Skeletal muscle tissue (tissue), 4 donors: ENCODE results near the gene PPM1A. TPM values are rescaled to one million over a fixed set of nuclear protein-coding genes. Genes with fewer than 3 reads are reported as not detected.

Experiments
- H3K27ac ChIP-seq: one replicate; pipeline ENCODE4 v1.7.0; 2013; ENCODE audit warnings: mild to moderate bottlenecking, low read depth, low read length, inconsistent platforms
- H3K27me3 ChIP-seq, 3 donors: one replicate each; pipeline ENCODE4 v1.7.0; 2013; ENCODE audit warnings: low read length in 3 of 3; ENCODE audit not compliant: control insufficient read depth in 3 of 3, insufficient read depth in 3 of 3
- H3K36me3 ChIP-seq, 3 donors: one replicate each; pipeline ENCODE4 v1.7.0; 2013; ENCODE audit warnings: low read length in 3 of 3; ENCODE audit not compliant: control insufficient read depth in 3 of 3, insufficient read depth in 3 of 3
- H3K4me1 ChIP-seq, 3 donors: one replicate each; pipeline ENCODE4 v1.7.0; 2013; ENCODE audit warnings: low read length in 3 of 3, mild to moderate bottlenecking in 3 of 3; ENCODE audit not compliant: control insufficient read depth in 3 of 3, insufficient read depth in 3 of 3
- H3K4me3 ChIP-seq, 3 donors: one replicate each; pipeline ENCODE4 v1.7.0; 2013; ENCODE audit warnings: low read length in 3 of 3
- H3K9ac ChIP-seq, 3 donors: one replicate each; pipeline ENCODE4 v1.7.0; 2013; ENCODE audit warnings: low read length in 3 of 3, mild to moderate bottlenecking in 3 of 3, moderate library complexity in 2 of 3, low read depth in 1 of 3
- H3K9me3 ChIP-seq, 3 donors: one replicate each; pipeline ENCODE4 v1.7.0; 2013; ENCODE audit warnings: low read length in 3 of 3; ENCODE audit not compliant: control insufficient read depth in 3 of 3
- total RNA-seq: library from RNA; depleted of rRNA; stranded (reverse); fragments of >200 nt; gene quantifications from one replicate; pipeline ENCODE4 v1.2.3, GENCODE V29; 2014
- donor health status: Osteomylitis.

PPM1A gene
- total RNA-seq, 1 donor from 2014 or later, result 36.0 TPM

DNA sequence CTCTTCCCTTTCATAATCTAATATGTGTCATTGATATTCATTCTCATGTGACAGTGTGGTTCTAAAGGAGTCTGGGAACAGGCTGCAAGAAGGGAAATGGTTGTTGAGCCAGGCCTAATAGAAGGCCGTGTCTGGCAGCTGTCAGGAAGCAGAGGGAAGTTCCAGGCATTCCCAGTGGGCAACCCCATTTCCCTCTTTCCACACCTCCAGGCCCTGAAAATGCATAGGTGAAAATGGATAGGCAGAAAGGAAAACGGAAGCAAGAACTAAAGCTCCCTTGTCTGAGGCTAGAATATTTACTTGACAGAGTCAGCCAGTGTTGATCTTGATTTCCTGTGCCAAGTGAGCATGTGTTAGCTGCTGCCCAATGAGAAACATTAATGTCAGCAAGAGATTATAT, 97.7 kb downstream of the PPM1A start:
- peaks cover 0 to 5% (median 4%) of the 10 kb centered on the region in 3 donors for H3K4me1 ChIP-seq
- H3K4me3 ChIP-seq, result no peak overlapping the region
- H3K27ac ChIP-seq, result no peak overlapping the region
- no peaks in the 10 kb centered on the region for H3K36me3 ChIP-seq
- H3K9me3 ChIP-seq, result no peaks in the 10 kb centered on the region
- no peaks in the 10 kb centered on the region for H3K27me3 ChIP-seq
- H3K9ac ChIP-seq, result no peak overlapping the region

DNA sequence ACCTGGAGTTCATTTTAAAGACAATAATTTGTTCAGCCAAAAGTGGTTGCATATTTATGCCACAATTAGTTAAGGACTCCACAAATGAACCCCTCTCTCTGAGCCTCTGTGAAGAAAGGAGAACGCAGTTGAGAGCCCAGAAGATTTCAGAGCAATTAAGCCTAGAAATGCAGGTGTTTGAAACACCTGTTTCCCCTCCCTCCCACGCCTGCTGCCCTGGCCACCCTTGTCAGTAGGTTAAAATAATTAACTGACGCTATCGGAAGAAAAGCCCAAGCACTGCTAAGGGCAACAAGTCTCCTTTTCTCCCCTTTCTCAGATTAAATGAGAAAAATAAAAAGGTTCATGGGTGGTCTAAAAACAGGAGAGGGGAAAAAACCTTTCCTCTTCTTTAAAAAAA, 99.2 kb downstream of the PPM1A start:
- H3K36me3 ChIP-seq, result no peaks in the 10 kb centered on the region
- peaks cover 0 to 5% (median 4%) of the 10 kb centered on the region in 3 donors for H3K4me1 ChIP-seq
- no peak overlapping the region for H3K4me3 ChIP-seq

More for the DNA sequence above, 99.2 kb downstream of the PPM1A start:
- H3K9me3 ChIP-seq, result no peaks in the 10 kb centered on the region
- no peak overlapping the region for H3K27ac ChIP-seq
- H3K9ac ChIP-seq, result no peak overlapping the region
- no peaks in the 10 kb centered on the region for H3K27me3 ChIP-seq

Other genes with a start within 250 kb of the PPM1A start
- gene PCNX4, start 157.3 kb upstream of the PPM1A start, total RNA-seq, result 29.2 TPM
- gene DHRS7, start 83.8 kb upstream of the PPM1A start, total RNA-seq, result 139 TPM
- 2.1 TPM for gene C14orf39, start 236.8 kb downstream of the PPM1A start, total RNA-seq